Effector memory CD4-positive, alpha-beta T cell (primary cell): ENCODE results near the gene GFAP.

Source experiments
- DNase-seq, 3 donors: peaks; one replicate each; pipeline ENCODE4 v3.0.0-alpha.2; 2020
- H3K27ac ChIP-seq: 2 replicates; pipeline ENCODE4 v1.7.0; 2013; ENCODE audit warnings: mild to moderate bottlenecking, low read length, moderate library complexity; ENCODE audit not compliant: insufficient read depth, poor library complexity, severe bottlenecking
- H3K27me3 ChIP-seq: replicated peaks from 2 replicates; pipeline ENCODE4 v1.7.0; 2013; ENCODE audit warnings: mild to moderate bottlenecking, low read length; ENCODE audit not compliant: insufficient read depth, control insufficient read depth, poor library complexity, severe bottlenecking
- H3K36me3 ChIP-seq: 2 replicates; pipeline ENCODE4 v1.7.0; 2013; ENCODE audit warnings: mild to moderate bottlenecking, low read length, moderate library complexity; ENCODE audit not compliant: control insufficient read depth, insufficient read depth
- H3K4me1 ChIP-seq: 2 replicates; pipeline ENCODE4 v1.7.0; 2013; ENCODE audit warnings: low read length, mild to moderate bottlenecking; ENCODE audit not compliant: control insufficient read depth, insufficient read depth, poor library complexity, severe bottlenecking
- H3K4me3 ChIP-seq: 2 replicates; pipeline ENCODE4 v1.7.0; 2013; ENCODE audit warnings: low read length, low read depth, mild to moderate bottlenecking; ENCODE audit not compliant: insufficient read depth, poor library complexity, severe bottlenecking
- H3K9me3 ChIP-seq: 2 replicates; pipeline ENCODE4 v1.7.0; 2013; ENCODE audit warnings: mild to moderate bottlenecking, low read length, moderate library complexity; ENCODE audit not compliant: control insufficient read depth

GFAP gene

DNA sequence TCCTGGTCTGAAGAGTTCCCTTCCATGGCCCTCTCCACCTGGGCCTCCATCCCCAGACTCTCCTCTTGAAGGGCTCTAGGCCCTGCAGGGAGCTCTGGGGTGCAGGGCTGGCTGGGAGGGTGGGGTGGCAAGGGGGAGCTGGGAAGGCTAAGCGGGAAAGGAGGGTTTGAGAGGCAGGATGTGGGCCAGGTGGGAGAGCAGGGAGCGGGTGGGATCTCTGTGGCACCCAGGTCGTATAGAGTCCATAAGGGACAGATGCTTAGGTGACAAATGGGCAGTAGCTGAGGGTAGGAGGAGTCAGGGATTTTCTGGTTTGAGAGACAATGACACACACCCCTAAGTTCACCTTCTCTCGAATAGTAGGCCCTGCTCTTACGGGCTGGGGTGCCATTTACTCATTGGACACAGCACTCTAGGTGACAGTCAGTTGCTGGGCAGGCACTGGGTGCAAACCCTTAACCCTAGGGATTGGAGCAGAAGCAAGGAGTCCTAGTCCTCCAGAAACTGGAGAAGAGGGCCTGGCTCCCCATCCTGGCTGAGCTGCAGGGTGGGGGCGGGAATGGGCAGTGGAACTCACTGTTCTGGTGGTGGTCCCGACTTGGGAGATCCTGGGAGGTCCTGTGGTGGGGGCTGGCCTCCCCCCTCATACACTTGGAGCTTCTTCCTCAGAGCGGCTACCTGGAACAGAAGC is 16.9 kb upstream of the GFAP start:
- Histone ChIP-seq H3K4me1 (no peaks in the 10 kb centered on the region), H3K27me3 (no peaks in the 10 kb centered on the region), H3K27ac (no peak overlapping the region), H3K9me3 (no peaks in the 10 kb centered on the region), H3K36me3 (no peaks in the 10 kb centered on the region), H3K4me3 (no peak overlapping the region)
- no peak for DNase-seq

DNA sequence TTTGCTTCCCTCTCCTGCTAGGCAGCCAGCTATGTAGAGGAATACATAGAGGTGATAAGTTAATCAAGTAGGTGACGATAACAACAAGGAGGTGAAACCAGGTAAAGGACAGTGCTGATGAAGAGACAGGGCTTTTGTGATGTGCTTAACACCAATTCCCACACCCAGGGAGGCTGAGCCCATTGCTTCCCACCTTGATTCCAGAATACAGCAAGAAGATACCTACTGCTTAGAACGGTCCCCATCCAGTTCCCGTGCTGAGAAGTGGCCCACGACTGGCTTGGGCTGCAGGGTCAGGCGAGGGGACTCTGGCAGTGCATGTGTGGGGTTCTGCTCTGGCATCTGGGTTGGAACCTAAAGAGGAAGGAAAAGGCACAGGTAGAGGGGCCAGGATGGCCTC is 16.1 kb upstream of the GFAP start:
- Histone ChIP-seq H3K27me3 (no peaks in the 10 kb centered on the region), H3K27ac (no peak overlapping the region), H3K36me3 (no peaks in the 10 kb centered on the region), H3K9me3 (no peaks in the 10 kb centered on the region), H3K4me1 (no peaks in the 10 kb centered on the region), H3K4me3 (no peak overlapping the region)
- DNase-seq, result no peak

DNA sequence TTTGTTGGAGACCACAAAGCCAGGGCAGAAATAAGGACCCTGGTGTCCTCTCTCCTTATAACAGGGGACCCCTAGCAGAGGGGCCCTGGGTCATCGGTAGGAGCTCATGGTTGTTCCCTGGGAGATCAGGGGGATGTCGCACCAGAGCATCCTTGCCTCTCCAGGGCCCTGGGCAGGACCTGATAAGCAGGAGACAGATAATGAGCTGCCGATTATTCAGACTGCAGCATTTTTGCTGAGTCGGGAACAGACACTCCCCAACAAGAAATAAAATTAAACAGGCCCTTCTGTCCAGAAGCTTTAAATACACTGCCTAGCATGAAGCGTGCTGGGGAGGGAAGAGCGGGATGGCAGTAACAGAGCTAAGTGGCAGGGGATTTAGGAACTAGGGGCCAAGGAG is 15.4 kb upstream of the GFAP start:
- no peak overlapping the region for H3K4me3 ChIP-seq

DNA sequence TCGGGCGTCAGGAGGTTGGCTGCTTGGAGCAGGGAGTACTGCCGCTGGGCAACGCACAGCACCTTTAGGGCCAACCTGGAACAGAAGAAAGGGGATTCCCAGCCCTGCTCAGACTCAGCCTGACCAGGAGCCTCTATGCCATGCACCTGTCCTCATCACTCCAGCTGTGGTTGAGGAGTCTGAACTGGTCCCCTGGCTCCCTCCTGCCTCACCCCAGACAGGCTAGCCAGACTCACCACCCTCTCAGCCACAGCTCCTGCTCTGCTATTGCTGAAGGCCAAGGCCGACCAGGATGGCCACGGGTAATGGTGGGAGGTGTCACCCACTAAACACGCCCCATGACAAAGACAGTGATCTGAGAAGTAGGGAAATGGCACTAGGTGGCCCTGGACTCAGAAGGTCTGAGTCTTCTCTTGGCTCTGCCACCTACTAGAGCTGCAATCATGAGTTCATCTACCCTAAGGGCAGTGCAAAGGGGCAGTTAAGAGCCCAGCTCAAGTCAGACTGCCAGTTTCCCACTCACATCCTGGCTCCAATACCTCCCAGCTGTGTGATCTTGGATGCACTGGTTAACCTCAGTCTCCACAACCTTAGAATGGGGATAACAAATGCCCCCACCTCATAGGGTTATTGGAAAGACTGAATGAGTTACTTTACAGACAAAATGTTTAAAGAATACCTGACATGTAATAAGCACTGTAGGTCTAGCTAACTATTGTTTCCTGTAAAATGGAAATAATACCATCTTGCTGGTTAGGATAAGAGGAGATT is 13.8 kb upstream of the GFAP start:
- H3K27ac ChIP-seq, result no peak overlapping the region

More for the DNA sequence above, 15.4 kb upstream of the GFAP start:
- DNase-seq, result no peak
- H3K27me3 ChIP-seq, result no peaks in the 10 kb centered on the region
- no peak overlapping the region for H3K27ac ChIP-seq
- no peaks in the 10 kb centered on the region for H3K4me1 ChIP-seq
- H3K36me3 ChIP-seq, result no peaks in the 10 kb centered on the region
- no peaks in the 10 kb centered on the region for H3K9me3 ChIP-seq

DNA sequence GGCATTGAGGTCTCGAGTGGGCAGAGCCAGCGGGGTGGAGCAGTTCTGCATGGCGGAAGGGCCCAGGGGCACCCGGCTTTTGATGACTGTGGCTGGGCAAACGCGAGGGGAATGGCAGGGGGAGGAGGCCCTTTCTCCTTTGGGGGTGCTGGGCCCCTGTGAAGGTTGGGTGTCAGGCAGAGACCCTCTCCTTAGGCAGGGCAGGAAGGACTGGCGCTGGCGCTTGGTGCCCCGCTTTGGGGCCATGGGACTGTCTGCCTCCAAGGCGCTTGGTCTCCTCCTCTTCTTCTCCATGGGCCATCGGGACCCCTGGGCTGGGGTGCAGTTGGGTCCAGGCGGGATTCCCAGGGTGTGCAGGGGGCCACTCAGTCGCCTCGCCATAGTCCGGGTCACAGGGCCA is 12.8 kb upstream of the GFAP start:
- Histone ChIP-seq H3K36me3 (no peaks in the 10 kb centered on the region), H3K27me3 (no peaks in the 10 kb centered on the region), H3K9me3 (no peaks in the 10 kb centered on the region), H3K4me3 (no peak overlapping the region), H3K4me1 (no peaks in the 10 kb centered on the region), H3K27ac (no peak overlapping the region)
- no peak for DNase-seq

More for the DNA sequence above, 13.8 kb upstream of the GFAP start:
- Histone ChIP-seq H3K9me3 (no peaks in the 10 kb centered on the region), H3K4me3 (no peak overlapping the region), H3K27me3 (no peaks in the 10 kb centered on the region), H3K4me1 (no peaks in the 10 kb centered on the region), H3K36me3 (no peaks in the 10 kb centered on the region)
- DNase-seq, result no peak

DNA sequence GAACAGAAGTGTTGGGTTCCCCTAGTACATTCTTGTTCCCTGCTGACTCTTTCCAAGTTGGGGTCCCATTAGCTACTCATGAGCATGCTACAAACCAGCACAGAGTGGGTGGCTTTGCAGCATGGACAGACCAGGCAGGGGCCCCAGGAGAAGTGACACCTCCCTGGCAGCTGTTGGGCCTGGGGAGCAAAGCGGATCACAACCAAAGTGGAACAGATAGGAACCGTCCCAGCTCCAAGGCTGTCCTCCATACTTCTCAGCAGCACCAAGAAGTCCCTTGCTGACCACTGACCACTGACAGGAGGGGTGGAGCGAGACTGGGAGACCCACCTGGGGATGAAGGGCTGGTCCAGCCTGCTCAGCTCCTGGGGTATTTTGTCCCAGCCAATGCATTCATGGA is 12.4 kb upstream of the GFAP start:
- Histone ChIP-seq H3K36me3 (no peaks in the 10 kb centered on the region), H3K27ac (no peak overlapping the region), H3K27me3 (no peaks in the 10 kb centered on the region), H3K4me1 (no peaks in the 10 kb centered on the region), H3K4me3 (no peak overlapping the region), H3K9me3 (no peaks in the 10 kb centered on the region)
- no peak for DNase-seq

DNA sequence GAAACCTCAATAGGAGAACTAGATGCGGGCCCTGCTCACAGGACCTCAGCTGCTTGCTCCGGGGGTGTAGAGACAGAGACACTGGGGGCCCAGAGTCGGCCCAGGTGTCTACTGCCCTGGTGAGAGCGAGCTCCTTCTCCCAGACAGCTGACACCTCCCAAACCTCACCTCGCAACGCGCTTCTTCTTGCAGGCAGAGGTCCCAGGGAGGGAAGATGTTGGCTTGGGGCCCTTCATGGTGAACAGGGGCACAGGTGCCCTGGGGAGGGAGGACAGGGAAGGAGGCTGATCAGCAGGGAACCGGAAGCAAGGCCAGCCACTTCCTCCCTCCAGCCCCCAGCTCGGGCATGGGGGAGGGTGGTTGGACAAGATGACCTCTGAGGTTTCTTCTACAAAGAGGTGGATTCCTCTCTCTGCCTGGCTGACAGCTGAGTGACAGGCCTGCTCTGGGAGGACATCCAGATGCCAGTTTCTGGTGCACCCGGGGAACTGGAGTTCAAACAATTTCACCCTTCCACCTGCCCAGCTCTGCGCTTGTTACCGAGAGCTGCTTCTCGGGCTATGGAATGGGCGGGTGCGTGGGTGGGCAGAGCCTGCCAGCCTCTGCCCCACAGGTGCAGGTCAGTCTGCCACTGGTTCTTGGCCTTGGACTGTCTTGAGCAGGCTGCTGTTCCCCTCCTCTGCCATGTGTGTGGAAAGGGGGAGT is 11.7 kb upstream of the GFAP start:
- Histone ChIP-seq H3K36me3 (no peaks in the 10 kb centered on the region), H3K4me1 (no peaks in the 10 kb centered on the region), H3K9me3 (no peaks in the 10 kb centered on the region), H3K27me3 (peaks cover 4% of the 10 kb centered on the region), H3K4me3 (no peak overlapping the region), H3K27ac (no peak overlapping the region)
- DNase-seq, result no peak

DNA sequence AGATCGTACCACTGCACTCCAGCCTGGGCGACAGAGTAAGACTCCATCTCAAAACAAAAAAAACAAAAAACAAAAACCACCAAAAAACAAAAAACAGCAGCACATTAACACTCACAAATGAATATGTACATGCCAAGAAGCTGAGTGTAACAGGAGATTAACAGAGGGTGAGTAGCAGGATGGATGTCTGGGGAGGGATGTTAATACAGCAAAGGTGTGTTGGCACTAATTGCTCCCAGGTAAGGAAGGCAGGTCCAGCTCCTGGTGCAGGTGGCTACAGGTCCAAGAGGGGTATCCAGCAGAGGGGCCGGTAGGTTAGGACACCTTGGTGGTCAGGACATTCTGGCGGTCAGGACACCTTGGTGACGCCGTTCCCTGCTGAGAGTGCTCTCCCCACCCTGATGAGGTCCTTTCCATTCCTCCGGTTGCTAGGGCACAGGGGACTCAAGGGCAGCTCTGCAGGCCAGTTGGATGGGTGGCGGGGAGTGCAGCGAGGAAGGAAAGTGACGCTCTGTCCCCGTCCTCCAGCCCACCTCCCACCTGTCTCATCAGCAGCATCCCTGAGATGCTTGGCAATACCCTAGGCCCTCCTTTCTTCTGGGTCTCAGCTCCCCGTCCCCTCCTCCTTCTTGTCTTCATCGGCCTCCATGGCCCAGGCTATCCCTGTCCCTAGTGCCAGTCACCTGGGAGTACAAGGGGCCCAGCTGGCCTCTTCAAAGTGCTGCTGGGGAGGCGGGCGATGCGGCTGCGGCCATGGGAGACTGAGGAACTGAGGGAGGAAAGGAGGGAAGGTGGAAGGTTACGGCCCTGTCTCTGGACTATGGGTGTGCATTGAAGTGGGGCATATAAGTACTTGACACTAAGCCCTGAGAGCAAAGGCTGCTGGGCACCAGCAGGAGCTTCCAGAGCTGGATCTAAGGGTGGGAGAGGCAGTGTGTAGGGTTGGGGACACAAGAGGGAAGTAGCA is 10.7 kb upstream of the GFAP start:
- no peak overlapping the region for H3K4me3 ChIP-seq
- H3K9me3 ChIP-seq, result no peaks in the 10 kb centered on the region
- H3K27me3 ChIP-seq, result peaks cover 5% of the 10 kb centered on the region
- no peak for DNase-seq
- no peaks in the 10 kb centered on the region for H3K36me3 ChIP-seq
- H3K4me1 ChIP-seq, result no peaks in the 10 kb centered on the region
- H3K27ac ChIP-seq, result no peak overlapping the region

DNA sequence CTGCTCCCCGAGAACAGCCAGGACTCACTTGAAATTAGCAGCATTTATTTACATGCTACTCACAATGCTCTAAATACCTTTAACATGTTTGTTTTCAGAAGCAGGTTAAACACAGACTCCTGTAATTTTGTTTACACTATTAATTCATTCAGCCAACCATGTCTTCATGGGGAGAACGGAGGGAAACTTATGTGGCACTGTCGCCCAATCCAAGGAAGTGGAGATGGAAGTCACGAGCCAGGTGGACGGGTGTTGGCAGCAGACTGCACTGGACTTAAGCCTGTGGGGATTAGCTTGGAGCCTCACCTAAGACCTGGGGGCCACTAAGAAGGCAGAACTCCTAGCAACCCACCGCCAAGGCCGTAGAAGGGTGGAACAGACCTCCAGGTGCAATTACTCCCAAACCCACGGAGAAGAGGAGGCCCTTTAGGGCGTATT is 8.8 kb upstream of the GFAP start:
- H3K4me3 ChIP-seq, result no peak overlapping the region
- no peak overlapping the region for H3K27ac ChIP-seq
- H3K4me1 ChIP-seq, result no peaks in the 10 kb centered on the region
- H3K9me3 ChIP-seq, result no peaks in the 10 kb centered on the region
- no peaks in the 10 kb centered on the region for H3K36me3 ChIP-seq
- H3K27me3 ChIP-seq, result peaks cover 5% of the 10 kb centered on the region
- DNase-seq, result no peak
